Ovary (tissue), 3 donors: ENCODE results near the gene ZNF480.

Source experiments
- POLR2A ChIP-seq: fragments of 450-650 bp; IDR thresholded peaks from one replicate; pipeline ENCODE4 v1.6.1; 2017; ENCODE audit warnings: antibody characterized with exemption, mild to moderate bottlenecking, moderate library complexity
- TF ChIP-seq, protein P1 (sequence below), 3 donors: fragments of 450-650 bp in 2 of 3; fragments of 200-600 bp in 1 of 3; IDR thresholded peaks; one replicate each; pipeline versions ENCODE4 v1.5.1 to v1.8.0; 2016 to 2022; ENCODE audit warnings: antibody characterized with exemption in 3 of 3, mild to moderate bottlenecking in 1 of 3
- donor health status: DM: no; HTN: no; CAD: no.

DNA sequence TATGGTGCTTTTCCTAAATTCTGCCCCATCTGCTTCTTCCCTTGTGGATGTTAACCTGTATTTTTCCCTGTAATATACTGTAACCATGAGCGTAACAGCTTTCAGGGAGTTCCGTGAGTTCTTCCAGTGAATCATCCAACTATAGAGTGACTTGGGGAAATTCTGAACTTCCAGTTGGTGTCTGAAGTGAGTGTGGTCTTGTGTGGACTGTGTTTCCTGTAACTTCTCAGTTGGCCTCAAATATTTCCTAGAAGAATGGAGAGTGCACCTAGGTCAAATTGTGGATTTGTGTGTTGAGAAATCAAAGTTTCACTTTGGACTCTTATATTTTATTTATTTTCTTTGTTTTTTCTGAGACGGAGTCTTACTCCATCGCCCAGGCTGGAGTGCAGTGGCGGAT, 38.5 kb upstream of the ZNF480 start:
- no peak for TF ChIP-seq POLR2A
- TF ChIP-seq, protein P1, sequence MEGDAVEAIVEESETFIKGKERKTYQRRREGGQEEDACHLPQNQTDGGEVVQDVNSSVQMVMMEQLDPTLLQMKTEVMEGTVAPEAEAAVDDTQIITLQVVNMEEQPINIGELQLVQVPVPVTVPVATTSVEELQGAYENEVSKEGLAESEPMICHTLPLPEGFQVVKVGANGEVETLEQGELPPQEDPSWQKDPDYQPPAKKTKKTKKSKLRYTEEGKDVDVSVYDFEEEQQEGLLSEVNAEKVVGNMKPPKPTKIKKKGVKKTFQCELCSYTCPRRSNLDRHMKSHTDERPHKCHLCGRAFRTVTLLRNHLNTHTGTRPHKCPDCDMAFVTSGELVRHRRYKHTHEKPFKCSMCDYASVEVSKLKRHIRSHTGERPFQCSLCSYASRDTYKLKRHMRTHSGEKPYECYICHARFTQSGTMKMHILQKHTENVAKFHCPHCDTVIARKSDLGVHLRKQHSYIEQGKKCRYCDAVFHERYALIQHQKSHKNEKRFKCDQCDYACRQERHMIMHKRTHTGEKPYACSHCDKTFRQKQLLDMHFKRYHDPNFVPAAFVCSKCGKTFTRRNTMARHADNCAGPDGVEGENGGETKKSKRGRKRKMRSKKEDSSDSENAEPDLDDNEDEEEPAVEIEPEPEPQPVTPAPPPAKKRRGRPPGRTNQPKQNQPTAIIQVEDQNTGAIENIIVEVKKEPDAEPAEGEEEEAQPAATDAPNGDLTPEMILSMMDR (IDR thresholded peaks at IDR 0.05): no peak
